Body of pancreas (tissue), 4 donors: Measurements from ENCODE around the gene DDX49. TPM values are rescaled to one million over a fixed set of nuclear protein-coding genes. Genes with fewer than 3 reads are reported as not detected.

Source experiments
- ATAC-seq: fragments of 150-250 bp; one replicate; pipeline ENCODE4 v1.9.1; 2016
- DNase-seq, 4 donors: peaks; one replicate each; pipeline ENCODE4 v3.0.0-alpha.2; 2019
- H3K27ac ChIP-seq, 4 donors: fragments of 200-600 bp; sonication (generic); 1 replicate in 3 of 4; 2 replicates in 1 of 4; pipeline versions ENCODE4 v1.5.1 to v1.6.1; 2016 to 2019; ENCODE audit warnings: mild to moderate bottlenecking in 1 of 4, mixed read lengths in 1 of 4, moderate library complexity in 1 of 4
- H3K27me3 ChIP-seq, 2 donors: fragments of 200-600 bp; sonication (generic); one replicate each; pipeline ENCODE4 v1.6.0; 2016; ENCODE audit warnings: mild to moderate bottlenecking in 1 of 2
- H3K36me3 ChIP-seq, 2 donors: fragments of 200-600 bp; sonication (generic); replicated peaks in 1 of 2; 2 replicates each; pipeline ENCODE4 v1.5.1; 2016; ENCODE audit warnings: low read depth in 2 of 2; ENCODE audit not compliant: insufficient read depth in 1 of 2
- H3K4me1 ChIP-seq: fragments of 200-600 bp; sonication (generic); one replicate; pipeline ENCODE4 v1.6.0; 2016
- H3K4me3 ChIP-seq, 2 donors: fragments of 200-600 bp; sonication (generic); 1 replicate in 1 of 2; 2 replicates in 1 of 2; pipeline ENCODE4 v1.5.1; 2016 to 2019
- H3K9me3 ChIP-seq, 3 donors: fragments of 200-600 bp; sonication (generic); 1 replicate in 2 of 3; 2 replicates in 1 of 3; pipeline ENCODE4 v1.5.1; 2016
- CTCF ChIP-seq, 7 experiments: fragments of 450-650 bp in 4 of 7; fragments of 200-600 bp in 3 of 7; sonication (generic) in 3 of 7; IDR thresholded peaks; one replicate each; pipeline ENCODE4 v1.5.1; 2016 to 2019; ENCODE audit warnings: antibody characterized with exemption in 7 of 7
- POLR2A ChIP-seq, 3 donors: fragments of 450-650 bp; IDR thresholded peaks; one replicate each; pipeline ENCODE4 v1.6.1; 2016; ENCODE audit warnings: antibody characterized with exemption in 3 of 3, mild to moderate bottlenecking in 2 of 3
- WGBS, 2 donors: methylation state at CpG; one replicate each; pipeline ENCODE4 v1.1.5; 2017; 5-methylcytosine and 5-hydroxymethylcytosine counted together
- intact Hi-C: fragments of 100-400 bp; cut with DNase I; formaldehyde crosslinking; loops from one replicate; pipeline ENCODE4 v1.15.1; 2023
- total RNA-seq, 2 donors: library from RNA; depleted of rRNA; stranded (reverse); fragments of >200 nt; gene quantifications; one replicate each; pipeline ENCODE4 v1.1.0, GENCODE V29; 2016

Gene DDX49
- total RNA-seq, 2 donors from 2014 or later, result 39.4 to 44.2 TPM

- no peak overlapping the region for H3K4me3 ChIP-seq
- H3K9me3 ChIP-seq, result no peaks in the 10 kb centered on the region
- no peaks in the 10 kb centered on the region for H3K36me3 ChIP-seq
- no peaks in the 10 kb centered on the region for H3K27me3 ChIP-seq
- ATAC-seq, result no peak
- no peak for DNase-seq
- peaks cover 17% of the 10 kb centered on the region for H3K4me1 ChIP-seq
- H3K27ac ChIP-seq, result no peak overlapping the region
- 68 to 75% methylated on average over 13 to 18 of the region's 18 CpGs for WGBS, 2 donors
- intact Hi-C loops, result no loop called here
- TF ChIP-seq CTCF (IDR thresholded peaks at IDR 0.05), result no peak
- TF ChIP-seq POLR2A (IDR thresholded peaks at IDR 0.05), result no peak
Measured at GRCh38 chr19:18941628-18942354, 22.3 kb downstream of the DDX49 start.

GRCh38 chr19:18942692-18943091 lies 23.2 kb downstream of the DDX49 start:
- DNase-seq (no peak), ATAC-seq (no peak)
- intact Hi-C loops, result no loop called here
- H3K36me3 ChIP-seq, result no peaks in the 10 kb centered on the region
- 87 to 88% methylated on average over 6 of the region's 6 CpGs for WGBS, 2 donors
- no peak overlapping the region for H3K4me3 ChIP-seq
- no peaks in the 10 kb centered on the region for H3K27me3 ChIP-seq
- peaks cover 17% of the 10 kb centered on the region for H3K4me1 ChIP-seq
- H3K9me3 ChIP-seq, result no peaks in the 10 kb centered on the region
- H3K27ac ChIP-seq, result no peak overlapping the region
- TF ChIP-seq CTCF (IDR thresholded peaks at IDR 0.05) (no peak), POLR2A (IDR thresholded peaks at IDR 0.05) (no peak)

GRCh38 chr19:18943465-18943864 lies 23.9 kb downstream of the DDX49 start:
- no peak for TF ChIP-seq POLR2A (IDR thresholded peaks at IDR 0.05)
- TF ChIP-seq CTCF (IDR thresholded peaks at IDR 0.05), result no peak
- no peak overlapping the region for H3K27ac ChIP-seq
- intact Hi-C loops, result no loop called here
- ATAC-seq (no peak), DNase-seq (no peak)
- H3K4me3 ChIP-seq, result no peak overlapping the region
- no peaks in the 10 kb centered on the region for H3K9me3 ChIP-seq
- peaks cover 17% of the 10 kb centered on the region for H3K4me1 ChIP-seq
- no peaks in the 10 kb centered on the region for H3K36me3 ChIP-seq
- H3K27me3 ChIP-seq, result no peaks in the 10 kb centered on the region
- WGBS, 2 donors, result 58 to 64% methylated on average over 3 to 4 of the region's 4 CpGs

GRCh38 chr19:18945297-18945696 lies 25.8 kb downstream of the DDX49 start:
- Histone ChIP-seq H3K4me3 (no peak overlapping the region), H3K27ac (no peak overlapping the region), H3K27me3 (no peaks in the 10 kb centered on the region), H3K9me3 (no peaks in the 10 kb centered on the region), H3K36me3 (no peaks in the 10 kb centered on the region), H3K4me1 (peaks cover 9% of the 10 kb centered on the region)
- intact Hi-C loops, result no loop called here
- DNase-seq (no peak), ATAC-seq (no peak)
- no peak for TF ChIP-seq POLR2A (IDR thresholded peaks at IDR 0.05)
- WGBS, 2 donors, result 82 to 87% methylated on average over 7 to 9 of the region's 9 CpGs

DNA sequence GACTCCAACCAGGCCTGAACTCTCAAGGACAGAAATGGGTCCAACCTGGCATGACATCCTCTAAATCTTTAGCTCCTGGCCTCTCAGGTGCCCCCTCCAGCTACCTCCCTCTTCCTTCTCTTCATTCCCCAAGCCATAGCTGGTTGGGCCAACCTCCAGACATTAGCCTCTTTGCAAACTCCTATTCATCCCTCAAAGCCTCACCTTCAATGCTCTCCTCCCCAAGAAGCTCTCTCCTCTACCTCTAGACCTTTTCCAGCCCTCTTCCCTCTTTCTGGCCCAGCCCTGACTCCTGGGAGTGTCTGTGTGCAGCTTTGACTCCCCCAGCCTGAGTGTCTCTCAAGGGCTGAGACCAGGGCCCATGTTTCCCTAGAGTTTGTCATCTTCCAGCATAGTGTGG lies 26.8 kb downstream of the DDX49 start:
- Histone ChIP-seq H3K27me3 (no peaks in the 10 kb centered on the region), H3K36me3 (no peaks in the 10 kb centered on the region), H3K27ac (no peak overlapping the region), H3K9me3 (no peaks in the 10 kb centered on the region), H3K4me1 (peaks cover 4% of the 10 kb centered on the region), H3K4me3 (no peak overlapping the region)
- ATAC-seq, result no peak
- TF ChIP-seq CTCF (IDR thresholded peaks at IDR 0.05), result no peak
- no peak for TF ChIP-seq POLR2A (IDR thresholded peaks at IDR 0.05)
- intact Hi-C loops, result no loop called here
- no peak for DNase-seq
